Activated CD4-positive, alpha-beta T cell treated with anti-CD3 and anti-CD28 coated beads, Interleukin-2, amount 10 ng/mL, durations not matched to agents 7 days and 5 days (primary cell): ENCODE data around the gene SEZ6L2. TPM values are rescaled to one million over a fixed set of nuclear protein-coding genes. Genes with fewer than 3 reads are reported as not detected.
"Not testable (repeated sequence)": the region's sequence is repeated elsewhere in the genome, so short reads cannot be mapped to it uniquely, and the experiment has no call there.

ENCODE experiments used
- CTCF ChIA-PET: fragments of 350-600 bp; sonication (Branson Sonifier 250); formaldehyde crosslinking; loops from one replicate; lab custom pipeline; 2021; ENCODE audit warnings: antibody characterized with exemption; lab: Charles Lee
- POLR2A ChIA-PET: fragments of 350-600 bp; sonication (Branson Sonifier 250); formaldehyde crosslinking; loops from one replicate; lab custom pipeline; 2021; ENCODE audit warnings: antibody characterized with exemption; lab: Charles Lee
- DNase-seq: peaks from one replicate; pipeline ENCODE4 v3.0.0-alpha.2; 2020
- H3K27ac Mint-ChIP-seq: one replicate; pipeline ENCODE4 v1.8.0; 2021; ENCODE audit warnings: mild to moderate bottlenecking, moderate library complexity, mixed read lengths
- H3K27me3 Mint-ChIP-seq: one replicate; pipeline ENCODE4 v1.8.0; 2021; ENCODE audit warnings: mixed read lengths
- H3K36me3 Mint-ChIP-seq: one replicate; pipeline ENCODE4 v1.8.0; 2021; ENCODE audit warnings: low read depth, mixed read lengths
- H3K4me1 Mint-ChIP-seq: one replicate; pipeline ENCODE4 v1.8.0; 2021; ENCODE audit warnings: mixed read lengths
- H3K4me3 Mint-ChIP-seq: one replicate; pipeline ENCODE4 v1.8.0; 2021; ENCODE audit warnings: mild to moderate bottlenecking, moderate library complexity, mixed read lengths
- H3K9me3 Mint-ChIP-seq: one replicate; pipeline ENCODE4 v1.8.0; 2021; ENCODE audit warnings: mixed read lengths
- total RNA-seq, 2 experiments: library from RNA; stranded (reverse); gene quantifications; one replicate each; pipeline ENCODE4 v1.2.3, GENCODE V29; 2021

The SEZ6L2 gene
- total RNA-seq, 2 experiments from 2014 or later, result not detected

- no peak for DNase-seq
- H3K36me3 Mint-ChIP-seq, result peaks cover 51% of the 10 kb centered on the region
- no peak overlapping the region for H3K4me3 Mint-ChIP-seq
- ChIA-PET CTCF (interaction anchor here (3.6 kb wide), 1 partner anchor 7 kb away, joined by 12 read pairs; no protein-coding TSS in a partner anchor), POLR2A (no interaction called here)
- H3K27me3 Mint-ChIP-seq, result no peaks in the 10 kb centered on the region
- H3K9me3 Mint-ChIP-seq, result no peaks in the 10 kb centered on the region
- no peak overlapping the region for H3K27ac Mint-ChIP-seq
- peaks cover 5% of the 10 kb centered on the region for H3K4me1 Mint-ChIP-seq
These were observed 57.7 kb downstream of the SEZ6L2 start for GRCh38 chr16:29841631-29842030.

- H3K36me3 Mint-ChIP-seq, result peaks cover 55% of the 10 kb centered on the region
- ChIA-PET POLR2A (interaction anchor here (0.6 kb wide), 1 partner anchor 163 kb away, joined by 3 read pairs; no protein-coding TSS in a partner anchor), CTCF (interaction anchor here (0.6 to 3.6 kb wide), 2 partner anchors 8 to 198 kb away, joined by 3 to 12 read pairs; no protein-coding TSS in a partner anchor)
- peaks cover 7% of the 10 kb centered on the region for H3K4me1 Mint-ChIP-seq
- no peak for DNase-seq
- H3K9me3 Mint-ChIP-seq, result no peaks in the 10 kb centered on the region
- H3K27me3 Mint-ChIP-seq, result no peaks in the 10 kb centered on the region
- no peak overlapping the region for H3K27ac Mint-ChIP-seq
- H3K4me3 Mint-ChIP-seq, result no peak overlapping the region
These were observed 59.1 kb downstream of the SEZ6L2 start for GRCh38 chr16:29840240-29840639.

DNA sequence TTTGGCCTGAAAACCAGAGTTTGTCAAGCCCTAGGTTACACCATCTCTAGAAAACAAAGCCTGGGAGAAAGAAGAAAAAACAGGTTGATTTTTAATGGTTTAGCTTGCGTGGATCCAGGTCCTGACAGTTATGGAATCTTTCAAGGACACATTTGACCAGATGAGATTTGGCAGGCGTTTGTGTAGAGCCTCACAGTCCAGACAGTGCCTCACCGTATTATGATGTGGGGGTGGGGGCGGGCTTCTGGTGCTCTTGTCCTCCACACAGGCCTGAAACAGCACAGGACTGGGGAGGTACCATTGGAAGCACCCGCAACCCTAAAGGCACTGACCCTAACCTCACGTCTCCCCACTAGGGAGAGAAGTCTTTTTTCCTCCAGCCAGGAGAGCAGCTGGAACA, 59.5 kb downstream of the SEZ6L2 start:
- ChIA-PET CTCF (interaction anchor here (0.5 to 3.6 kb wide), 3 partner anchors 9 to 198 kb away, joined by 3 to 12 read pairs (median 4); no protein-coding TSS in a partner anchor), POLR2A (interaction anchor here (0.6 kb wide), 1 partner anchor 162 kb away, joined by 3 read pairs; no protein-coding TSS in a partner anchor)
- Mint-ChIP-seq H3K4me3 (no peak overlapping the region), H3K9me3 (no peaks in the 10 kb centered on the region), H3K27ac (no peak overlapping the region), H3K4me1 (peaks cover 7% of the 10 kb centered on the region), H3K27me3 (no peaks in the 10 kb centered on the region), H3K36me3 (peaks cover 52% of the 10 kb centered on the region)
- DNase-seq, result no peak

- ChIA-PET POLR2A (interaction anchor here (1.1 kb wide), 1 partner anchor 11 kb away, joined by 4 read pairs; no protein-coding TSS in a partner anchor), CTCF (interaction anchor here (1.2 to 3.6 kb wide), 4 partner anchors 8 to 12 kb away, joined by 4 to 12 read pairs (median 10); no protein-coding TSS in a partner anchor)
- H3K27me3 Mint-ChIP-seq, result no peaks in the 10 kb centered on the region
- peak overlapping the region; percentile 31 for H3K27ac Mint-ChIP-seq
- peaks cover 2% of the 10 kb centered on the region for H3K4me1 Mint-ChIP-seq
- no peak overlapping the region for H3K4me3 Mint-ChIP-seq
- H3K36me3 Mint-ChIP-seq, result peaks cover 49% of the 10 kb centered on the region
- no peaks in the 10 kb centered on the region for H3K9me3 Mint-ChIP-seq
- no peak for DNase-seq
These were observed 61.5 kb downstream of the SEZ6L2 start for GRCh38 chr16:29837841-29838240.

DNA sequence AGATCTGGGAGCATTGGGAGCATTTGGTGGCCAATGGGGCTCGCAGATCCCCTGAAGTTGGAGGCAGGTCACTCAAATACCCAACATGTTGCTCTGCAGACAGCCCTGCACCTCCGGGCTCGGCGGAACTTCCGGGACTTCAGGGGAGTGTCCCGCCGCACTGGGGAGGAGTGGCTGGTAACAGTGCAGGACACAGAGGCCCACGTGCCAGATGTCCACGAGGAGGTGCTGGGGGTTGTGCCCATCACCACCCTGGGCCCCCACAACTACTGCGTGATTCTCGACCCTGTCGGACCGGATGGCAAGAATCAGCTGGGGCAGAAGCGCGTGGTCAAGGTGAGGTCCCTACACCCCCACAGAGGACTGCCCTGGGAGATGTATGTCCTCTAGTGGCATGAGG, 62.7 kb downstream of the SEZ6L2 start:
- Mint-ChIP-seq H3K36me3 (peaks cover 51% of the 10 kb centered on the region), H3K4me3 (no peak overlapping the region), H3K27me3 (no peaks in the 10 kb centered on the region), H3K4me1 (peaks cover 2% of the 10 kb centered on the region), H3K27ac (no peak overlapping the region), H3K9me3 (no peaks in the 10 kb centered on the region)
- DNase-seq, result no peak
- ChIA-PET CTCF (interaction anchor here (3.3 kb wide), 1 partner anchor 12 kb away, joined by 11 read pairs; no protein-coding TSS in a partner anchor), POLR2A (no interaction called here)

GRCh38 chr16:29835926-29836325, 63.4 kb downstream of the SEZ6L2 start:
- Mint-ChIP-seq H3K36me3 (peaks cover 56% of the 10 kb centered on the region), H3K4me1 (peaks cover 2% of the 10 kb centered on the region), H3K27me3 (no peaks in the 10 kb centered on the region), H3K4me3 (no peak overlapping the region), H3K9me3 (no peaks in the 10 kb centered on the region), H3K27ac (no peak overlapping the region)
- CTCF ChIA-PET, result interaction anchor here (3.3 kb wide), 1 partner anchor 12 kb away, joined by 11 read pairs; no protein-coding TSS in a partner anchor
- DNase-seq, result no peak
- POLR2A ChIA-PET, result no interaction called here

GRCh38 chr16:29834079-29834478, 65.3 kb downstream of the SEZ6L2 start:
- no peak for DNase-seq
- no peak overlapping the region for H3K4me3 Mint-ChIP-seq
- H3K9me3 Mint-ChIP-seq, result no peaks in the 10 kb centered on the region
- ChIA-PET CTCF (interaction anchor here (0.6 to 1.1 kb wide), 3 partner anchors 18 to 139 kb away, joined by 3 to 4 read pairs (median 4); partner anchors contain the start of gene PAGR1), POLR2A (no interaction called here)
- H3K27ac Mint-ChIP-seq, result no peak overlapping the region
- no peaks in the 10 kb centered on the region for H3K27me3 Mint-ChIP-seq
- H3K4me1 Mint-ChIP-seq, result peaks cover 7% of the 10 kb centered on the region
- H3K36me3 Mint-ChIP-seq, result peaks cover 50% of the 10 kb centered on the region

- peaks cover 12% of the 10 kb centered on the region for H3K4me1 Mint-ChIP-seq
- ChIA-PET POLR2A (interaction anchor here (0.7 kb wide), 1 partner anchor 77 kb away, joined by 4 read pairs; no protein-coding TSS in a partner anchor), CTCF (interaction anchor here (0.8 to 1.5 kb wide), 3 partner anchors 12 to 192 kb away, joined by 3 to 5 read pairs (median 3); no protein-coding TSS in a partner anchor)
- not testable (repeated sequence) for H3K27me3 Mint-ChIP-seq, H3K4me3 Mint-ChIP-seq, H3K27ac Mint-ChIP-seq, DNase-seq, H3K9me3 Mint-ChIP-seq
- H3K36me3 Mint-ChIP-seq, result peaks cover 50% of the 10 kb centered on the region
These were observed 66.1 kb downstream of the SEZ6L2 start for GRCh38 chr16:29833219-29833618.

DNA sequence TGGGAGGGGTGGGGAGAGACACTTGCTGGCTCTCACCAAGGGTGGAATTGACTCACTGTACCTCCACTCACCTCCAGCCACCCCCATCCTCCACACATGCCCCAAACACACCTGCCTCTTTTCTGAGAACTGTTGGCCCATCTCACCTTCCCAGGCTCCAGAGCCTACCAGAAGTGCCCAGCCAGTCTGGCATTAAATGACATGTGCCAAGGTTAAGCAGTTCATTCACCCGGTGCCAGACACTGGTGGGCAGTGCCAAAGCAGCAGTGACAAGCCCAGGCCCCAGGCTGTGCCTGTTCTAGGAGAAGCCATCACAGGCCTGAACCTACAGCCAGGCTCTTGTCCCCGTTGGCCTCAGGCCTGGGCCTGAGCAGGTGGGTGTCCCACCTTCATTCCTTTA, 67.9 kb downstream of the SEZ6L2 start:
- peak overlapping the region; percentile 54 for H3K27ac Mint-ChIP-seq
- CTCF ChIA-PET, result no interaction called here
- H3K4me3 Mint-ChIP-seq, result no peak overlapping the region
- H3K4me1 Mint-ChIP-seq, result peaks cover 26% of the 10 kb centered on the region
- POLR2A ChIA-PET, result no interaction called here
- H3K36me3 Mint-ChIP-seq, result peaks cover 42% of the 10 kb centered on the region
- no peaks in the 10 kb centered on the region for H3K27me3 Mint-ChIP-seq
- no peak for DNase-seq
- H3K9me3 Mint-ChIP-seq, result no peaks in the 10 kb centered on the region

DNA sequence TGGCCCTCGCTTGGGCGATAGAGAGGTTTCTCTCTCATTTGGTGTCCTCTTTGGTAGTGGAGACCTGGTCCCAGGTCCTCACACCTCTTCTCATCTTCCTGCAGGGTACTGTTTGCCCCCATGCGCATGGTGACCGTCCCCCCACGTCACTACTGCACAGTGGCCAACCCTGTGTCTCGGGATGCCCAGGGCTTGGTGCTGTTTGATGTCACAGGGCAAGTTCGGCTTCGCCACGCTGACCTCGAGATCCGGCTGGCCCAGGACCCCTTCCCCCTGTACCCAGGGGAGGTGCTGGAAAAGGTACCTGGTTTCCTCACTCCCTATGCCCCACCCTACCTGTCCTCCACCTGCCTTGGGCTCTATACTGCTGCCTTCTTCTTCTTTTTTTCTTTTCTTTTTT, 68.6 kb downstream of the SEZ6L2 start:
- DNase-seq, result no peak
- no peaks in the 10 kb centered on the region for H3K27me3 Mint-ChIP-seq
- CTCF ChIA-PET, result no interaction called here
- no peak overlapping the region for H3K4me3 Mint-ChIP-seq
- H3K36me3 Mint-ChIP-seq, result peaks cover 37% of the 10 kb centered on the region
- no peak overlapping the region for H3K27ac Mint-ChIP-seq
- POLR2A ChIA-PET, result no interaction called here
- no peaks in the 10 kb centered on the region for H3K9me3 Mint-ChIP-seq
- H3K4me1 Mint-ChIP-seq, result peaks cover 32% of the 10 kb centered on the region

DNA sequence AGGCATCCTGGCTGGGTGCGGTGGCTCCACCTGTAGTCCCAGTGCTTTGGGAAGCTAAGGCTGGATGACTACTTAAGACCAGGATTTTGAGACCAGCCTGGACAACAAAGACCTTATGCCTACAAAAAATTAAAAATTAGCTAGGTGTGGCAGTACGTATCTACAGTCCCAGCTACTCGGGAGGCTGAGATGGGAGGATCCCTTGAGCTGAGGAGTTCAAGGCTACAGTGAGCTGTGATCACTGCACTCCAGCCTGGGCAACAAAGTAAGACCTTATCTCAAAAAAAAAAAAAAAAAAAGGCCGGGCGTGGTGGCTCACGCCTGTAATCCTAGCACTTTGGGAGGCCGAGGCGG, 73.0 kb downstream of the SEZ6L2 start:
- DNase-seq, result no peak
- CTCF ChIA-PET, result interaction anchor here (0.6 to 3.6 kb wide), 11 partner anchors 10 to 1322 kb away, joined by 3 to 19 read pairs (median 5); partner anchors contain the start of genes CDIPT, KCTD13 and PAGR1
- Mint-ChIP-seq H3K27ac (peak overlapping the region; percentile 92), H3K27me3 (no peaks in the 10 kb centered on the region), H3K4me1 (peaks cover 70% of the 10 kb centered on the region), H3K9me3 (no peaks in the 10 kb centered on the region), H3K36me3 (peaks cover 27% of the 10 kb centered on the region), H3K4me3 (peak overlapping the region; percentile 71)
- POLR2A ChIA-PET, result interaction anchor here (0.6 to 1.0 kb wide), 2 partner anchors 12 to 193 kb away, joined by 3 to 4 read pairs; no protein-coding TSS in a partner anchor

DNA sequence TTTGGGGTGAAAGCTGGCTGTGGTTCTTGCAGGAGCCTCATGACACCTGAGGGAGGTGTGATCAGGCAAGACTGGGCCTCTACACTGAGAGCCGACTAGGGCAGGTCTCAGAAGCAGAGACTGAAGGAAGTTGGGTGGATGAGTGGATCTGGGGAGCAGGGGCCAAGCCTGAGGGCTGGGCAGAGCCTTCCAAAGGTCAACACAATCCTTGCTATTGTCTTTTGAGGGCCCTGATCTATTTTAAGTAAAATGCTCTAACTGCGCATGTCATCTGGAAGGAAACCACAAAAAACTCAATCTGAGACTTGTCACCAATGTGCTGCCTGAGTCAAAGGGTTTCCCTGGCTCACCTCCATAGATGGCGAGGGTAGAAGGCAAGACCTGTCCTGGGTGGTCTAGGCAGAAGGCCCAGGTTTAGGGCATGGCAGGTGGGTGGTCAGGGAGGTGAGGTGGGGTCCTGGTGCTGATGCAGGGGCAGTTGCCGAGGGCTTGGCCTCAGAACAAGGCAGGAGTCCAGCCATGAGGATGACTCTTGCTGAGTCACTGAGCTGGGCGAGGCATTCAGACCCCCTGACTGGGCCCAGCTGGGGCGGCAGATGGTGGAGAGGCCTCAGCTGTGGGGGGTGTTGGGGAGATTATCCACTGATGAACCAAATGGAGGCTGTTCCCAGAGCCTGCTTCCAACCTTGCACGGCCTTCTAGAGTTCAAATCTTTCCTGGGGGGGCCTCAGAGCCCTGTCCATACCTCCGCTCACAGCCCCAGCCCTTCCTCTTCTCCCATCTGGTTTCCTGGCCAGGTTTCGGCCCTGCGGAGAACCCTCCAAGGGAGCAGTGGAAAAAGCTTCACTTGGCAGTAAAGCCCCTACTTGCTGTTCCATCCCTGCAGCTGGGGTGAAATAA, 74.0 kb downstream of the SEZ6L2 start:
- ChIA-PET CTCF (interaction anchor here (0.6 to 3.6 kb wide), 8 partner anchors 9 to 278 kb away, joined by 3 to 19 read pairs (median 5); partner anchors contain the start of genes KCTD13 and PAGR1), POLR2A (no interaction called here)
- Mint-ChIP-seq H3K36me3 (peaks cover 27% of the 10 kb centered on the region), H3K27ac (peak overlapping the region; percentile 74), H3K4me1 (peaks cover 70% of the 10 kb centered on the region), H3K4me3 (peak overlapping the region; percentile 26), H3K9me3 (no peaks in the 10 kb centered on the region), H3K27me3 (no peaks in the 10 kb centered on the region)
- peak; percentile 63 for DNase-seq
